HepG2 (cell line): Measurements from ENCODE around the gene VPREB3. TPM values are rescaled to one million over a fixed set of nuclear protein-coding genes. Genes with fewer than 3 reads are reported as not detected.

Experiments
- ASH2L ChIP-seq: fragments of 300-600, 200-600 bp; sonication (generic); IDR thresholded peaks from 2 replicates; pipeline ENCODE4 v1.7.0; 2017; ENCODE audit warnings: low read depth, mild to moderate bottlenecking, moderate library complexity, mixed read lengths, low read length; ENCODE audit not compliant: insufficient read length
- ATM ChIP-seq: fragments of 450-650 bp; IDR thresholded peaks from 2 replicates; pipeline ENCODE4 v1.7.1; 2017; ENCODE audit warnings: mild to moderate bottlenecking, borderline replicate concordance
- DPF2 ChIP-seq: sonication (generic); formaldehyde crosslinking; IDR thresholded peaks from 2 replicates; pipeline ENCODE4 v1.4.0; 2020; ENCODE audit warnings: mild to moderate bottlenecking, low read depth, missing genetic modification reagents, borderline replicate concordance
- FOSL1 ChIP-seq: sonication (generic); formaldehyde crosslinking; IDR thresholded peaks from 2 replicates; pipeline ENCODE4 v1.9.0; 2021; ENCODE audit warnings: missing genetic modification reagents, borderline replicate concordance
- IKZF1 ChIP-seq: fragments of 450-650 bp; IDR thresholded peaks from 2 replicates; pipeline ENCODE4 v1.7.1; 2016
- MBD4 ChIP-seq: IDR thresholded peaks from 2 replicates; pipeline ENCODE4 v1.6.1; 2012; ENCODE audit warnings: low read length, inconsistent platforms, borderline replicate concordance
- NRL ChIP-seq: sonication (generic); formaldehyde crosslinking; IDR thresholded peaks from 2 replicates; pipeline ENCODE4 v1.5.0; 2020; ENCODE audit warnings: missing genetic modification reagents, mild to moderate bottlenecking, moderate library complexity, borderline replicate concordance
- PHF8 ChIP-seq: sonication (generic); formaldehyde crosslinking; IDR thresholded peaks from 2 replicates; pipeline ENCODE4 v1.5.0; 2020; ENCODE audit warnings: missing genetic modification reagents
- PPARG ChIP-seq: conservative IDR thresholded peaks from 2 replicates; pipeline ENCODE4 v1.6.1; 2016; ENCODE audit warnings: missing biosample characterization, missing genetic modification reagents
- PRPF4 ChIP-seq: fragments of 200-400 bp; formaldehyde crosslinking; IDR thresholded peaks from 2 replicates; pipeline ENCODE4 v1.6.1; 2016; ENCODE audit warnings: low read length, low read depth; ENCODE audit not compliant: poor library complexity, severe bottlenecking
- RFX1 ChIP-seq: fragments of 450-650 bp; IDR thresholded peaks from 2 replicates; pipeline ENCODE4 v1.6.1; 2017
- SATB2 ChIP-seq: sonication (generic); formaldehyde crosslinking; IDR thresholded peaks from 2 replicates; pipeline ENCODE4 v1.5.0; 2020; ENCODE audit warnings: missing genetic modification reagents
- ZNF10 ChIP-seq: sonication (generic); formaldehyde crosslinking; IDR thresholded peaks from 2 replicates; pipeline ENCODE4 v1.4.0; 2020; ENCODE audit warnings: mild to moderate bottlenecking, low read depth, missing genetic modification reagents, borderline replicate concordance
- ZNF562 ChIP-seq: sonication (generic); formaldehyde crosslinking; IDR thresholded peaks from 2 replicates; pipeline ENCODE4 v1.8.0; 2022; ENCODE audit warnings: missing genetic modification reagents, borderline replicate concordance
- ZNF713 ChIP-seq: sonication (generic); formaldehyde crosslinking; IDR thresholded peaks from 2 replicates; pipeline ENCODE4 v1.4.0; 2020; ENCODE audit warnings: mild to moderate bottlenecking, missing genetic modification reagents
- polyA plus RNA-seq, 8 experiments: library from polyadenylated mRNA; depleted of rRNA in 3 of 8; stranded (reverse) in 7 of 8; unstranded in 1 of 8; fragments of >200 nt; fragmentation: Illumina TruSeq in 4 of 8; extraction: Trizol in 4 of 8; gene quantifications; 2 replicates each; pipeline versions ENCODE4 v1.2.1 to v1.2.3, GENCODE V29; 2011 to 2016; ENCODE audit warnings: low read depth in 4 of 8, missing spikeins in 1 of 8, mixed read lengths in 1 of 8; ENCODE audit not compliant: insufficient read depth in 1 of 8
- total RNA-seq, 5 experiments: library from RNA; depleted of rRNA; stranded (reverse); fragments of >200 nt; fragmentation: Illumina TruSeq; extraction: Trizol; gene quantifications; 2 replicates each; pipeline ENCODE4 v1.2.3, GENCODE V29; 2016; ENCODE audit warnings: low read depth in 1 of 5
- TF ChIP-seq, protein P1 (sequence below): sonication (generic); formaldehyde crosslinking; conservative IDR thresholded peaks from 2 replicates; pipeline ENCODE4 v1.4.0; 2020; ENCODE audit warnings: mild to moderate bottlenecking, missing genetic modification reagents, moderate library complexity
- TF ChIP-seq, protein P2 (sequence below): sonication (generic); formaldehyde crosslinking; conservative IDR thresholded peaks from 2 replicates; pipeline ENCODE4 v1.5.0; 2020; ENCODE audit warnings: missing genetic modification reagents
- TF ChIP-seq, protein P3 (sequence below), 2 experiments: sonication (generic) in 1 of 2; formaldehyde crosslinking in 1 of 2; IDR thresholded peaks; 2 replicates each; pipeline versions ENCODE4 v1.4.0 to v1.6.1; 2016 to 2020; ENCODE audit warnings: borderline replicate concordance in 1 of 2, low read depth in 1 of 2, mild to moderate bottlenecking in 1 of 2, missing genetic modification reagents in 1 of 2
- TF ChIP-seq, protein P4 (sequence below): sonication (generic); IDR thresholded peaks from 2 replicates; pipeline ENCODE4 v1.6.1; 2016; ENCODE audit warnings: low read depth, borderline replicate concordance

VPREB3 gene
- total and polyA plus RNA-seq, 2 of the 13 experiments (the other 11 are each of a cell fraction or from before 2014, with no cell fraction given): 0.22 TPM; not detected in 1

DNA sequence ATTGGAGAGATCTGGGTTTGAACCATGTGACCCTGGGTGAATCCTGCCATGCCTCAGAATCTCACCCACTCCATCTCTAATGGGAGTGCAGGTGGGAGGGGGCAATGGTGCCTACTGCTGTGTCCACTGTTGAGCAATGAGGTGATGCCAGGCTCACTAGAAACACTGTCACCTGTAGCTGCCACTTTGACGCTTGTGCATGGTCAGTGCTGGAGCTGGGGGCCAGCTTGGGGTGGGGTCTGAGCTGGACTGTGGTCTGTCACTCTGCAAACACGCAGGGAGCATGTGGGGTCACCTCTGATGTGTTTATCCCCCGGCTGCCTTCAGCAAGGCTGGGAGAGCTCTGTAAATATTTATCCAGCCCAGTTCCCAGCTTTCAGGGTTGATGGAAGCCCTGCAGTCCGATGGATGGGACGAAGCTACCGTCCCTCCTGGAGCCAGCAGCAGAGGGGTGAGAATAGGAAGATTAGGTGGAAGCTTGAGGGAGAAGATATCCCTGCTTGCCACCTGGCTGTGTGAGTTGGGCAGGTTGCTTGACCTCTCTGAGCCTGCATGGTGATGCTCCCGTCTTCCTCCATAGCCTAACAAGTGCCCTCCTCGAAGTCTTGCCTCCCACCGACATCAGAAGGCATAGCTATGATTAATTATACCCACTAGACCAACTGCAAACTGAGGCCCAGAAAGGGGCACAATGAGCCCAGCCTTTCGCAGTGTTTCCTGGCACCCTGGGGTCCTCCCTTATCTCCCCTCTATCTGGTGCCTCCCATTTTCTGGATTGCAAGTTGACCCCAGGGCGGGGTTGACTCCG lies 20.1 kb upstream of the VPREB3 start (continued):
- TF ChIP-seq DPF2 (CRISPR knock-in tag) (peak; percentile 90), PHF8 (0 out of 2 replicates have a peak, but pooled peaks have one; percentile 7), IKZF1 (no peak), ATM (no peak), ZNF713 (no peak), FOSL1 (no peak), ZNF10 (CRISPR knock-in tag) (no peak), PPARG (CRISPR knock-in tag) (no peak; the same call in 1 of the 2 replicates), RFX1 (no peak), NRL (CRISPR knock-in tag) (no peak), PRPF4 (no peak), MBD4 (no peak), ZNF562 (CRISPR knock-in tag) (no peak), SATB2 (CRISPR knock-in tag) (no peak), ASH2L (peak; percentile 53)
- TF ChIP-seq, protein P1, sequence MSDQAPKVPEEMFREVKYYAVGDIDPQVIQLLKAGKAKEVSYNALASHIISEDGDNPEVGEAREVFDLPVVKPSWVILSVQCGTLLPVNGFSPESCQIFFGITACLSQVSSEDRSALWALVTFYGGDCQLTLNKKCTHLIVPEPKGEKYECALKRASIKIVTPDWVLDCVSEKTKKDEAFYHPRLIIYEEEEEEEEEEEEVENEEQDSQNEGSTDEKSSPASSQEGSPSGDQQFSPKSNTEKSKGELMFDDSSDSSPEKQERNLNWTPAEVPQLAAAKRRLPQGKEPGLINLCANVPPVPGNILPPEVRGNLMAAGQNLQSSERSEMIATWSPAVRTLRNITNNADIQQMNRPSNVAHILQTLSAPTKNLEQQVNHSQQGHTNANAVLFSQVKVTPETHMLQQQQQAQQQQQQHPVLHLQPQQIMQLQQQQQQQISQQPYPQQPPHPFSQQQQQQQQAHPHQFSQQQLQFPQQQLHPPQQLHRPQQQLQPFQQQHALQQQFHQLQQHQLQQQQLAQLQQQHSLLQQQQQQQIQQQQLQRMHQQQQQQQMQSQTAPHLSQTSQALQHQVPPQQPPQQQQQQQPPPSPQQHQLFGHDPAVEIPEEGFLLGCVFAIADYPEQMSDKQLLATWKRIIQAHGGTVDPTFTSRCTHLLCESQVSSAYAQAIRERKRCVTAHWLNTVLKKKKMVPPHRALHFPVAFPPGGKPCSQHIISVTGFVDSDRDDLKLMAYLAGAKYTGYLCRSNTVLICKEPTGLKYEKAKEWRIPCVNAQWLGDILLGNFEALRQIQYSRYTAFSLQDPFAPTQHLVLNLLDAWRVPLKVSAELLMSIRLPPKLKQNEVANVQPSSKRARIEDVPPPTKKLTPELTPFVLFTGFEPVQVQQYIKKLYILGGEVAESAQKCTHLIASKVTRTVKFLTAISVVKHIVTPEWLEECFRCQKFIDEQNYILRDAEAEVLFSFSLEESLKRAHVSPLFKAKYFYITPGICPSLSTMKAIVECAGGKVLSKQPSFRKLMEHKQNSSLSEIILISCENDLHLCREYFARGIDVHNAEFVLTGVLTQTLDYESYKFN (CRISPR knock-in tag): peak; percentile 98
- TF ChIP-seq, protein P2, sequence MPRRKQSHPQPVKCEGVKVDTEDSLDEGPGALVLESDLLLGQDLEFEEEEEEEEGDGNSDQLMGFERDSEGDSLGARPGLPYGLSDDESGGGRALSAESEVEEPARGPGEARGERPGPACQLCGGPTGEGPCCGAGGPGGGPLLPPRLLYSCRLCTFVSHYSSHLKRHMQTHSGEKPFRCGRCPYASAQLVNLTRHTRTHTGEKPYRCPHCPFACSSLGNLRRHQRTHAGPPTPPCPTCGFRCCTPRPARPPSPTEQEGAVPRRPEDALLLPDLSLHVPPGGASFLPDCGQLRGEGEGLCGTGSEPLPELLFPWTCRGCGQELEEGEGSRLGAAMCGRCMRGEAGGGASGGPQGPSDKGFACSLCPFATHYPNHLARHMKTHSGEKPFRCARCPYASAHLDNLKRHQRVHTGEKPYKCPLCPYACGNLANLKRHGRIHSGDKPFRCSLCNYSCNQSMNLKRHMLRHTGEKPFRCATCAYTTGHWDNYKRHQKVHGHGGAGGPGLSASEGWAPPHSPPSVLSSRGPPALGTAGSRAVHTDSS (CRISPR knock-in tag): no peak
- TF ChIP-seq, protein P3, sequence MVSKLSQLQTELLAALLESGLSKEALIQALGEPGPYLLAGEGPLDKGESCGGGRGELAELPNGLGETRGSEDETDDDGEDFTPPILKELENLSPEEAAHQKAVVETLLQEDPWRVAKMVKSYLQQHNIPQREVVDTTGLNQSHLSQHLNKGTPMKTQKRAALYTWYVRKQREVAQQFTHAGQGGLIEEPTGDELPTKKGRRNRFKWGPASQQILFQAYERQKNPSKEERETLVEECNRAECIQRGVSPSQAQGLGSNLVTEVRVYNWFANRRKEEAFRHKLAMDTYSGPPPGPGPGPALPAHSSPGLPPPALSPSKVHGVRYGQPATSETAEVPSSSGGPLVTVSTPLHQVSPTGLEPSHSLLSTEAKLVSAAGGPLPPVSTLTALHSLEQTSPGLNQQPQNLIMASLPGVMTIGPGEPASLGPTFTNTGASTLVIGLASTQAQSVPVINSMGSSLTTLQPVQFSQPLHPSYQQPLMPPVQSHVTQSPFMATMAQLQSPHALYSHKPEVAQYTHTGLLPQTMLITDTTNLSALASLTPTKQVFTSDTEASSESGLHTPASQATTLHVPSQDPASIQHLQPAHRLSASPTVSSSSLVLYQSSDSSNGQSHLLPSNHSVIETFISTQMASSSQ (IDR thresholded peaks at IDR 0.05; ENCODE audit: low read depth): peak; percentile 48; the same call in 1 of the 2 replicates
- TF ChIP-seq, protein P3 (CRISPR knock-in tag; IDR thresholded peaks at IDR 0.05; ENCODE audit: borderline replicate concordance): peak; percentile 84; the same call in 1 of the 2 replicates
- TF ChIP-seq, protein P4, sequence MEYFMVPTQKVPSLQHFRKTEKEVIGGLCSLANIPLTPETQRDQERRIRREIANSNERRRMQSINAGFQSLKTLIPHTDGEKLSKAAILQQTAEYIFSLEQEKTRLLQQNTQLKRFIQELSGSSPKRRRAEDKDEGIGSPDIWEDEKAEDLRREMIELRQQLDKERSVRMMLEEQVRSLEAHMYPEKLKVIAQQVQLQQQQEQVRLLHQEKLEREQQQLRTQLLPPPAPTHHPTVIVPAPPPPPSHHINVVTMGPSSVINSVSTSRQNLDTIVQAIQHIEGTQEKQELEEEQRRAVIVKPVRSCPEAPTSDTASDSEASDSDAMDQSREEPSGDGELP: peak; percentile 79; the same call in 1 of the 2 replicates
